Sigmoid colon (tissue), 4 donors: Measurements from ENCODE around the gene SMIM24.
A peak's percentile ranks its signal among the peaks of the same experiment; 100 is the strongest.

Source experiments
- POLR2A ChIP-seq, 2 donors: fragments of 450-650 bp; IDR thresholded peaks; one replicate each; pipeline ENCODE4 v1.6.1; 2016; ENCODE audit warnings: antibody characterized with exemption in 2 of 2, mild to moderate bottlenecking in 2 of 2, moderate library complexity in 2 of 2
- POLR2AphosphoS5 ChIP-seq, 4 donors: sonication (generic); formaldehyde crosslinking; IDR thresholded peaks; one replicate each; pipeline ENCODE4 v1.6.1; 2017; ENCODE audit warnings: antibody characterized with exemption in 4 of 4
- TF ChIP-seq, protein P1 (sequence below), 4 experiments: fragments of 450-650 bp in 3 of 4; fragments of 200-600 bp in 1 of 4; IDR thresholded peaks; one replicate each; pipeline ENCODE4 v1.5.1; 2016 to 2019; ENCODE audit warnings: antibody characterized with exemption in 4 of 4, mild to moderate bottlenecking in 3 of 4, moderate library complexity in 2 of 4

DNA sequence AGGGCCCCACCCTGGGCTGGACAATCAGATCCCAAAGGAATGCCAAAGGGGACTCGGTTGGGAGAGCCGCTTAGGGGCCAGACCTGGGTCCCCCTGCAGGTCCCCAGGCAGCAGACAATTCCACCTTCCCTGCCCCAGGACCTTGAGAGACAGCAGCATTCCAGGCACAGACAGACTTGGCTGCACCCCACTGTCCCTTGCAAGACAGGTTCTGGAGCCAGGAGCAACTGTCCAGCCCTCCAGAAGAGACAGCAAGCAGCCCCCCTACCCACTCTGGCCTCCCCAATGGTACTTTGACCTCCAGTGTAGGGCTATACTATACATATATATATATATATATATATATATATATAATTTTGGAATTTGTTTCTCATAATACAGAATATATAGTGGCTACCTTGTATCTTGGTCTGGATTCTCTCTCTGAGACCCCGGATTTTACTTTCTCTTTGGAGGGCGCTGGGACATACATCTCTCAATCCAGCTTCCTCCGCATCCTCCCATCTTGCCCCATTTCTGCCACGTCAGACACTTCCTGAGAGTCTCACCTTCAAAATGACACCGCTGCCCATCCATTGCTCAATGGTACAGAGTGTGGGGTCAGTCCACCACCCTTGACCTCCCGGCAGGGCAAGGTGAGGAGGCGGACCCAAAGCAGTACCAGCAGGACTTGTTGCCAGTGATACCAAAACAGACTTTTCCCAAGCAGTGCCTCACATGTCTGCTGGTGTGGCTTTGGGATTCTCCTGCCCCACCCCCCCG lies 12.7 kb downstream of the SMIM24 start:
- TF ChIP-seq, protein P1, sequence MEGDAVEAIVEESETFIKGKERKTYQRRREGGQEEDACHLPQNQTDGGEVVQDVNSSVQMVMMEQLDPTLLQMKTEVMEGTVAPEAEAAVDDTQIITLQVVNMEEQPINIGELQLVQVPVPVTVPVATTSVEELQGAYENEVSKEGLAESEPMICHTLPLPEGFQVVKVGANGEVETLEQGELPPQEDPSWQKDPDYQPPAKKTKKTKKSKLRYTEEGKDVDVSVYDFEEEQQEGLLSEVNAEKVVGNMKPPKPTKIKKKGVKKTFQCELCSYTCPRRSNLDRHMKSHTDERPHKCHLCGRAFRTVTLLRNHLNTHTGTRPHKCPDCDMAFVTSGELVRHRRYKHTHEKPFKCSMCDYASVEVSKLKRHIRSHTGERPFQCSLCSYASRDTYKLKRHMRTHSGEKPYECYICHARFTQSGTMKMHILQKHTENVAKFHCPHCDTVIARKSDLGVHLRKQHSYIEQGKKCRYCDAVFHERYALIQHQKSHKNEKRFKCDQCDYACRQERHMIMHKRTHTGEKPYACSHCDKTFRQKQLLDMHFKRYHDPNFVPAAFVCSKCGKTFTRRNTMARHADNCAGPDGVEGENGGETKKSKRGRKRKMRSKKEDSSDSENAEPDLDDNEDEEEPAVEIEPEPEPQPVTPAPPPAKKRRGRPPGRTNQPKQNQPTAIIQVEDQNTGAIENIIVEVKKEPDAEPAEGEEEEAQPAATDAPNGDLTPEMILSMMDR (IDR thresholded peaks at IDR 0.05) = no peak
- TF ChIP-seq POLR2AphosphoS5 (IDR thresholded peaks at IDR 0.05) = peak in 1 of 4 donors; percentile 6
- no peak for TF ChIP-seq POLR2A (IDR thresholded peaks at IDR 0.05)
